EL (cell line): ENCODE measurements around the gene DGUOK.
"Not testable (repeated sequence)": the region's sequence is repeated elsewhere in the genome, so short reads cannot be mapped to it uniquely, and the experiment has no call there.

Experiments used
- DNase-seq: peaks from one replicate; pipeline ENCODE4 v3.0.0-alpha.2; 2016

DGUOK gene

DNA sequence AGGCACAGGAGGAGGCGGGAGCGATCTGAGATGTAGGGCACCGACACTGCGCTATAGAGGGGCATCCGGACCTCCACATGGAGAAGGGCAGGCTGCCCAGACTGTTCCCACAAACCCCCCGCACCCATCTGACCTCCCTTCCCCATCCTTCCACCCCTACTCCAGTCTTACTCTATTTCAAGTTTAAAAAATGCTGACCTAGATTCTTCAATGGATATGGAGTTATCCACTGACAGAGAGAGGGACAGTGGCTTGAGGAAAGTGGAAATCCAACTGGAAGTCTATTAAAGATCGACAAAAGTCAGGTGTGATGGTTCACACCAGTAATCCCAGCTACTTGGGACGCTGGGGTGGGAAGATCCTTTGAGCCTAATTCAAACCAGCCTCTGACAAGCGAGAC lies 5.1 kb upstream of the DGUOK start:
- no peak for DNase-seq

DNA sequence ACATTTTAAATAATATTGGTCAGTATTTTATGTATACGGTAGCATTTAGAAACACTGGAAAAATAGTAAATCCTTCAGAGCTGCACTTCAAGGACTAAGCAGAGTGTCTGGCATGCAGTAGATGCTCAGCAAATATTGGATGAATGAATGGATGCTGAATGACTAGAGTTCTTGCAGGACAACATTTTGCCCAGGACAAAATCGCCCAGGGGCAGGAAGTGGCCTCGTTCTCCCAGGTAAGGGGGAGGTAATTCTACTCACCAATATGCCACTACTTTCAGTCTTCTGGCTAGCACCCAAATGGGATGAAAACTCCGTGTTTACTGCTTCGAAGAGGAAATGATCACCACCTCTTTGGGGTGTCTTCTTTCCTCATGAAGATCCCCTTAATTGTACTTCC lies 4.0 kb upstream of the DGUOK start:
- DNase-seq, result no peak

DNA sequence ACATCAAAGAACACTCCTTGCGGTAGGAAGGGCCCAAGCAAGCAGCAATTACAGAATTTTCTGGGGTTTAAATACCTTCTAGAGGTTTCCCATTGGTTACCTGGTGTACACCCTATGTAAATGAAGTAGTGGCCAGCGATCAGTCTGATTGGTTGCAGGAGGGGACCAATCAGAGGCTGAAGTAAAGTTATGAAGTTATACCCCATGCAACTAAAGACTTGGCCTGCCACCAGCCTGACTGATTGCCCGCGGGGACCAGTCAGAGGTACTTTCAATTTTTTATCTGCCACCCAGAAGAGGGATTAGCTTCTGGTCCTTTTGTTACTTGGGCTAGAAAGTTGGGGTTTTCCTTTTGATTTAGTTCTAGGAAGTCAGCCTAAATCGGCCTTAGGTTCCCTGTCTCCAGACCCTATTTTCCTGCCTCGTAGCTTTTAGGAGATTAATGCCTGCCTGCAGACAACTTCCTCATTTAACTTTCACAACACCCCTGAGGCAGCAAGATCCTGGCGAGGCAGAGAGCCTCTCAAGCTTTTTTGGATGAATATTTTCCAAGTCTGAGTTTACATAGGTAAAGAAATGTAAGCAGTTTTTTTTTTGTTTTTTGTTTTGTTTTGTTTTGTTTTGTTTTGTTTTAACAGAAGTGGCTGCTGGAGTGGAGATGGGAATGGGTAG lies 1.5 kb upstream of the DGUOK start:
- DNase-seq, result no peak

DNA sequence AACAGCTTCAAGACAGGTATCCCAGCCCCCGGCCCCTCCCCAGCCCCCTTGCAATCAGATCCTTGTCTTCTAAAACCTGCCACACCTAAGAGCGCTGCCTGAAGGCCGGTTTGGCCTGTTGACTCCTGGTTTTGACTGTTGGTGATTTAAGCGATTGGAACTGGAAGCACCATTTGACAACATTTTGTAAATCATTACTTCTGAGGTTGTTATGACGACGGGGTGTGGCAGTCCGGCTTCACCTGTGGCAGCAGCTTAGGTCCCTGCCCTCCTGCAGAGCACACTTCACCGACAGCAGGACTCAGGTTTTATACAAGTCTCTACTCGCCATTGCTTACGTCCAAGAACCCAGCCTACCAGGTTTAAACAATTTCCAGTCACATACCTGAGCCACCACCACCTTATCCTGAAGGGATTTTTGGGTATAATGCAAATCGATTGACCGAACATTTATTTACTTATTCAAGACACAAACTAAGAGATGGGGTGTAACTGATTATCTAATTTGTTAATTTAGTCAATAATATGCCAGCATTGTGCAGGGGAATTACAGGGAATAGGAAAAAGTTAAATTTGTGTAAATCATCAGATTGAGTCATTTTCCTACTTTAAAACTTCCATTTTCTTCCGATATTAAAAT lies 707 bp upstream of the DGUOK start:
- no peak for DNase-seq

DNA sequence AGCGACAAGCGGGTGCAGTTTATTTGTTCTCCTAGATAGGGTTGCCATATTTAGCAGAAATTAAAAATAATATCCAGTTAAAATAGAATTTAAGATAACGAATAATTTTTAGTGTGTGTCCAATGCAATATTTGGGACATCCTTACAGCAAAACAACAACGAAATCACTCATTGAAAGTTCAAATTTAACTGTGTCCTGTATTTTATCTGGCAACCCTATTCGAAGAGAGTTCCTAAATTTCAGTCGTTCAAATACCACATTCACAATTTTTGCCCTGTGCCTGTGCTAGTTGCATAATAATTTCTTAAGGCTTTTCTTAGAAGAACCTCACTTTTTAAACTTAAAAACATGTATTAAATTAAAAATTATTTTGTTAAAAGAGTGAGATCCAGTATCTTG lies 664 bp downstream of the DGUOK start:
- no peak for DNase-seq

DNA sequence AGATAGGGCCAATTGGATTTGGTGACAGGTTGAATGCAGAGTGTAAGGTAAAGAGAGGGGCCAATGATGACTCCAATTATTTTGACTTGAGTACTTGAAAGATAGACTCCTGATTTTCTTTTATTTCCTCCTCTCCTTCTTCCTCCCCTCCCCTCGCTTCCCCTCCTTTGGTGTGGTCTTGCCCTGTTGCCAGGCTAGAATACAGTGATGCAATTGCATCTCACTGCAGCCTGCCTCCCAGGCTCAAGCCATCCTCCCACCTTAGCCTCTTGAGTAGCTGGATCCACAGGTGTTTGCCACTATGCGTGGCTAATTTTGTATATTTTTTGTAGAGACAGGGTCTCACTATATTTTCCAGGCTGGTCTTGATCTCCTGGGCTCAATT lies 2.3 kb downstream of the DGUOK start:
- DNase-seq, result no peak

DNA sequence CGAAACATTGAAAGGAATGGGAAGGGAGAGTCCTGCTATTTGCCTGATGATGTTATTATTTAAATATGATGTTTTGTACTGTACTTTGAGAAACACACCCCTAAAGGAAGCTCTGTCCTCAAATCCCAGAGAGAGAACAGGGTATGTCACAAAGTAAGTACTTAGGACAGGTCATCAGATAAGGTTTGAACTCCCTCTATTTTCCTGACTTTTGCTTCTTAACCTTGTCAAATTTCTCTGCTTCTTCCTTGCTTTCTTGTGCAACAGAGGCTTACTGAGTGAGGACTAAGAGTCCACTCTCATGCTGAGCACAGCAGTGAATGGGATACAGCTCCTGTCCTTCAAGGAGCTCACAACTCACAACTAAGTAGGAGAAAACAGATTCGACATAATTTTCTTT lies 3.7 kb downstream of the DGUOK start:
- DNase-seq, result no peak

DNA sequence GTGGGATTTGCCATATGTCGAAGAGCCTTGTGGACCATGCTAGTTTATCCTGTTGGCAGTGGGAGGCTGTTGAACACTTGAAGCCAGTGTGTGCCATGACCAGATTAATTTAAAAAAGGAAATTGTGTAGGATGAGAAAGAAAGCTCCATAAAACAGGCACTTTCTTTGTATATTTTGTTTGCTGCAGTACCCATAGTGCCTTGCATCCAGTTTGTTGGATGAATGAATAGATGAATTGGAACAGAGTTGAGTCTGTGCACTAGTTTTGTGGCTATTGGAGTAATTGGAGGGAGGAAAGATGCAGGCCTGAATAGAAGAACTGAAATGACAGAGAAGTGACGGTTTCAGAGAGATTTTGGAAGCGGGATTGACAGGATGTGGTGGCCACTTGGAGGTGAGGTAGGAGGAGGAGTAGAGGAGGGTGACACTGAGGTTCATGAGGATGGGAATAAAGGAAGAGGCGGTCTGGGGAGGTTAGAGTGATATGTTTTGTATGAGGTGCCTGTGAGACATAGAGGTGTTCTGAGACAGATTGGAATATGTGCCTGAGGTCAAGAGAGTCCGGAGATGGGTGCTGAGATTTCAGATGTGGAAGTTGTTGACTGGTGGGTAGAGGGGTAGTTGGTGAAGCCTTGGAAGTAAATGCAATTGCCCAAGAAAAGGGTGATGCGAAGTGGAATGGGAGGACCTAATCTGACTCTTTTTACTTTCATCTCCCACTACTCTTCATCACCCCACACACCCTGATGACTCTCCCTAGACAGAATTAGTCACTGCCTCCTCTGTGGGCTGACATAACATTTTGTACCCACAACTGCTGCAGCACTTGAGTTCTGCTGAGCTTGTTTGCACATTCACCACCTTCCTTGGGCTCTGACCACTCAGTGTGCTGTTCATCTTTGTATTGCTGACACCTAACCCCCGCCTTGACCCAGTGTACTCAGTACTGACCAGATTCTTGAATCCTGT lies 5.1 kb downstream of the DGUOK start:
- peak; percentile 52 for DNase-seq

DNA sequence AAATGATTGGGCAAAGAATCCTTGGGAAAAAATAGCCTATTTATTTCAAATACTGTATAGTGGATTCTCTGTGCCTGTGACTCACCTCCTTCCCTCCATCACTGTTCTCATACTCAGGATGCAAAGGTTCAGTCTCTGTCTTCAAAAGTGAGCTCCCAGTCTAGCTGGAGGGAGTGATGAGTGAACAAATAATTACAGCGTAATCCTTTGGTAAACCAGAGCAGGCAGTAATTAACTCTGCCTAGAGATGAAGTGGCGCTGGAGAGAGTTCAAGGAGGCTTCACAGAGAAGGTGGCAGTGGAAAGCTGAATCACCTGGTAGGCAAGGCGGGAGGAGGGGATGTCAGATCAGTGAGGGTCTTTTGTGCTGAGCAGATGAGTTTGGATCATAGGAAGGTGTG lies 6.5 kb downstream of the DGUOK start:
- no peak for DNase-seq

DNA sequence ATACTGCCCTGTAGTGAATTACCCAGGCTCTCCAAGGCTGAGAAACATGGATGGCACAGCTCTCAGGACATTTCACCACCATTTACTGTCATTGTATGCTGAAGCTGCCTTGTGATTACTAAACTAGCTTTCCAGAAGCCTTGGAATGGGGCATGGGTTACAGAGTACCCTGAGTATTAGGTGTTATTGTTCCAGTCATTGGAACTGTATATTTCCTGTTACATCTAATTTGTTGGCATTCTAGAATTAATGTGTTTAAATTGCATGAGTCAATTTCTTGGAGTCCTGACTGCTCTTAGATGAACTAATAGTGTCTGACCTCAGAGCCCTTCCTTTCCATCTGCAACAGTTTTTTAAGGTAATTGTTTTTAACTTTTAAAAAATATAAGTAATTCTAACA lies 9.0 kb downstream of the DGUOK start:
- no peak for DNase-seq

DNA sequence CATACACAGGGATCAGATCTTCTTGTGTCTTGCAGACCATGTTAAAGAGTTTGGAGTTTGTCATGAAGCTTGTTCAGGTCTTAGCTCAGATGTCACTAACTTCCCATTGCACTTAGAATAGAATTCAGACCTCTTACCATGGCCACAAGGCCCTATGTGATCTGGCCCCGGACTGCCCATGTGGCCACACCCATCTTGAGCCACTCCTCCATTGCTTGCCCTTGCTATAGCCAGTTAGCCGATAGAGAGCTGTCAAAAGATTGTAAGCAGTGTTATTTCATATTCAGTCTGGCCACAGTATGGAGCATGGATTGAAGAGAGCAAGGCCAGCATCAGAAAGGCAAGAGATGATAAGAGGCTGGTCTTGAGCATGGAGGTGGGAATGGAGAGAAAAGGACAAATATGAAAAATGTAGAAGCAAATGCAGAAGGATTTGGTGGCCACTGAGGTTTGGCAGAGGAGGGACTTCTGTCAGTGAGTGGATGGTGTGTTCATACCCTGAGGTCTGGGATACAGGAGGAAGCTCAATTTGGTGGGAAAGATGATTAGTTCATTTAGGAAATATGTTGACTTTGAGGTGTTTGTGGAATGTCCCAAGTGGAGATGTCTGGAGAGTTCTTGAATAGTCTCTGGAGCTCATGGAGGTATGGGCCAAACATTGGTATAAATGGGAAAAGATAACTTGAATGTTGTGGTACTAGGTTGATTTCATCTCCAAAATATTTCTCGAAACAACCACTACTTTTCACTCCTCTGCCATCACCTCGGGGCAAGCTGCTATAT lies 10.6 kb downstream of the DGUOK start:
- DNase-seq, result peak; percentile 53

DNA sequence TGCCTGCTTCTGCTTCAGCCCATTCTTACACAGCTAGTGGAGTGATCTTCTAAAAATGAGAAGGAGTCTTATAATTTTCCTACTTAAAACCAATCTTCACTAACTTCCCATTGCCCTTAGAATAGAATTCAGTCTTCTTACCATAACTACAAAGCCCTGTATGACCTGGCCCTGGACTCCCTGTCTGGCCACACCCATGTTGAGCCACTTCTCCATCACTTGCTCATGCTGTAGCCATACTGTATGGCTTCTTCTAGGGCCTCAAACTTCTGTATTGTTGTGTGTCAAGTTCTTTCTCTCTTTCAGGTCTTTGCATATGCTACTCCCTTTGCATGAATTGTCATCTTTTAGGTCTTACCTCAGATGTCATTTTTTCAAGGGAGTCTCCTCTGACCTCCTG lies 11.2 kb downstream of the DGUOK start:
- no peak for DNase-seq

DNA sequence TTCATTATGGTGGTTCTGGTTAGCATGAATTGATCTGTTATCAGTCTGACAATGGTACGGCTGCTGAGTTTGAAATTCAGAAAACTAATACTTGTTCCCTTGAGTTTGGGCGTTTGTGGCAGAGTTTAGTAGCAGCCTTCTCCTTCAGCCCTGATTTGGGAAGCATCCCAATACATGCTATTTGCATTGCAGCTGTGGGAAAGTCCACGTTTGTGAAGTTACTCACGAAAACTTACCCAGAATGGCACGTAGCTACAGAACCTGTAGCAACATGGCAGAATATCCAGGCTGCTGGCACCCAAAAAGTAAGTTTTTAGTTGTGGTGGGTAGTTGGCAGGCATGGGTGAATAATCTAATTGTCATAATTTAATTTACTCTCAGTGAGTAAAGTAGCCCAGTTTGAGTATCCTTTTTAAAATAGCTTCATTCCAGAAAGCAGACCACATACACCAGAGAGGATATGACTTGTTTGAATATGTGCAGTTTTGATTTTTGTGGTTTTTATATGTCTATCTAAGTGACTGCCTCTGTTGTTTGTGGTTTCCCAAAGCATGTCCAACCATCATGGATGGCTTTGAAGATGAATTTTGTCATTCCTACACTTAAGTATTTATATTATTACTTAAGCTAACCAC lies 12.2 kb downstream of the DGUOK start:
- DNase-seq, result peak; percentile 71

DNA sequence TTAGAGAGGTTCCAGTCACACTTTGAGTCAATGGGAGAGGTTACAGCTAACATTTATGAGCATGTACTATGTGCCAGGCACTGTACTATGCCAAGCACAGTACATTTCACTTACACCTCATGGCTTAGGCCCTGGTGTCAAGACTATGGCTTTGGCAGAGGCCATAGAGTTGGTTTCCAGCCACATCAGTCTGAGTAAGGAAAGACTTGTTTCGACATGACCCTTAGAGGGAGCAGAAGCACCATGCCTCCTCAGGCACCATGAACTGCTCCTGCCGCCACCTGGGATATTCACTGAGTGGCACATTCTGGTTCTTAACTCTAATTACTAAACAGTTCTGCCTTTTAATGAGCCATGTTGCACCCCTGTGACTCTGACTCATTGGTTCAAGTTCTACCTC lies 12.7 kb downstream of the DGUOK start:
- DNase-seq, result peak; percentile 38

DNA sequence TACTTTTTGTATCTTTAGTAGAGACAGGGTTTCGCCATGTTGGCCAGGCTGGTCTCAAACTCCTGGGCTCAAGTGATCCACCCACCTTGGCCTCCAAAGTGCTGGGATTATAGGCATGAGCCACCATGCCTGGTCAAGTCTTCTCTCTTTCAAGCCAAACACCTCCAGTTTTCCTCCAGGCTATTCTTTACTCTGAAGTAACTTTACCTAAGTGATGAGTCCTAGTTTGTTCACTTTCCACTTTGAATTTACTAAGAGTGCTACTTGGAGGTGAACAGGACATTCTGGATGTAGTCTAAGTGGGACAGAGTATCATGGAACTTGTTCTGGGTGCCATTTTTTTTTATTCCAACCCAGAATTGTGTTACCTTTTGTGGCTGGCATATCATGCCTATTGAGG lies 13.4 kb downstream of the DGUOK start:
- not testable (repeated sequence) for DNase-seq

DNA sequence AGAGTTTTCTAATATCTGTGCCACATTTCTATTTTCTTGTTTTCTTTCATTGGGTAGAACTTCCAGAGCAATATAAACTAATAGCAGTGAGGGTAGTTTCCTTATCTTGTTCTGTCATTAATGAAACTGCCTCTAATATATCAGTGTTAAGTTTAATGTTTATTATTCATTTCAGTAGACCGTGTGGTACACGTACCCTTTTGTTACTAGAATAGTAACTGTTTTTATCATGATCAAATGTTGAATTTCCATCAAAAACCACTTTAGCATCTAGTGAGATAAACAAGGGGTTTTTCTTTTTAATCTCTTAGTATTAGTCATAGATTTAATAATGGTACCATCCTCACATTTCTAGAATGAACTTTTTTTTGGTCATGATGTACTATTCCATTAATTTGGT lies 16.0 kb downstream of the DGUOK start:
- no peak for DNase-seq

DNA sequence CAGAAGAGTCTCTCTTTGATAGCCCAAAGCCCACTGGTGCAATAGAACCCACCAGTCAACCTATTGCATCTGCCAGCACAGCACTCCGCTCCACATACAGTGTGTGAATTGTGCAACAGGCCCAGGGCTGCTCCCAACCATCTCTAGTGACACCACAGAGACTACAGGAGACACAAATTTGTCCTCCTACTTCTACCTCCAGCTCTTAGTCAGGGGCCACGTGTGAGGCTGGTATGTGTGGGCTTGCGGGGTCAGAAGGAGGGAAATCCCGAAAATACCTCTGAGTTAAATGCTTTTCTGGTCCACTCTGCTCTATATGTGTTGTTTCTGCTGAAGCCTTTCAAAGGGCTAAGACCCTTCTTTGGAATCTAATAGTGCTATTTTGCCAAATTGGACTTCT lies 18.0 kb downstream of the DGUOK start:
- DNase-seq, result no peak

DNA sequence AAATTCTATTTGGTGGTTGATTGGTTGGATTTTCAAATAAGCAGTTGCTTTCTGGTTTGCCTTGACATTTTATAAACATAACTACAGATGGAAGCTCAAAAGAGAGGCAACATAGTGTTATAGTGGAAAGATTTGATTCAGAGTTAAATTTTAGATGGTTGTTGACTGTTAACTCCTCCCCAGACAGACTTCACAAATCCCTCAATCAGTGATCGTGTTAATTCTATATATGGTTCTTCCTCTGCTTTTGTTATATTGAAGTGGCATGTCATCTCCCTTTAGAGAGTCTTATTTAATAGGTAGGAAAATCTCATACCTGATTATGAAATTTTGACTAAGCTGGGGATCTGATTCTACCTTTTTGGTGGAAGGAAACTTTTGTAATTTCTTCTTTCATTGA lies 19.5 kb downstream of the DGUOK start:
- DNase-seq, result no peak

DNA sequence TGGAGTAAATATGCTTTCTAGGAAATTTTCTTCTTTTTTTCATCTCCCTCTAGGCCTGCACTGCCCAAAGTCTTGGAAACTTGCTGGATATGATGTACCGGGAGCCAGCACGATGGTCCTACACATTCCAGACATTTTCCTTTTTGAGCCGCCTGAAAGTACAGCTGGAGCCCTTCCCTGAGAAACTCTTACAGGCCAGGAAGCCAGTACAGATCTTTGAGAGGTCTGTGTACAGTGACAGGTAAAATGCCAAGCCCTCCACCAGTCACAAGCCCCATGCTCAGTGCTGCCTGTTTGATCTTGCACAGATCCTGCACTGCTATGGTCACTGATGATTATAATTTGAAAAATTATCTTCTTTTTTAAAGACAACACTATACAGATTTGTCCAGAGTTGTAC lies 20.0 kb downstream of the DGUOK start:
- DNase-seq, result no peak

DNA sequence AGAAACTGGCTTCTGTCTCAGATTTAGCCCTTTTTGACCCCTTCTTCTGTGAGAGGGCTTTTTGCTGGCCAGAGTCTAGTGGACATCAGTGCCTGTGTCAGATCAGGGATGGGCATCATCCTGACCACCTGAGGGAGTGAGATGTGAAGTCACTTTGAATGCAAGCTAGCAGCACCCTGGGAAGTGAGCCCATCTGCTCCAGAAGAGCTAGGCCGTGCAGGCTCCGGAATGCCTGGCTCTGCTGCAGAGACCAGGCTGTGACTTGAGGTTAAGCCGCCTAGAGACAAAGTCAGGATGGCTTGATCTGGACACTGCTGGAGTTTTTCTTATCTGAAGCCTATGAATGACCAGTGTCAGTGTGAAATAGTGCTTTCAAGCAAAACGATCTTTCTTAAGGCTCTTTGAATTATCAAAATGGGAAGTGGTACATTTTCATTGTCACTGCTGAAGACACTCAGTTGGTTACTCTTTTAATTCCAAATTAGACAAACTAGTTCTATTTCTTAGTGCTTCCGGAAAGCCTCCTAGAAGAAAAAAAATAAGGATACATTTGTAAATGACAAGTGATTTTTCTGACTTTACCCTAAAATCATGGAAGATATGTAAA lies 20.8 kb downstream of the DGUOK start:
- no peak for DNase-seq

DNA sequence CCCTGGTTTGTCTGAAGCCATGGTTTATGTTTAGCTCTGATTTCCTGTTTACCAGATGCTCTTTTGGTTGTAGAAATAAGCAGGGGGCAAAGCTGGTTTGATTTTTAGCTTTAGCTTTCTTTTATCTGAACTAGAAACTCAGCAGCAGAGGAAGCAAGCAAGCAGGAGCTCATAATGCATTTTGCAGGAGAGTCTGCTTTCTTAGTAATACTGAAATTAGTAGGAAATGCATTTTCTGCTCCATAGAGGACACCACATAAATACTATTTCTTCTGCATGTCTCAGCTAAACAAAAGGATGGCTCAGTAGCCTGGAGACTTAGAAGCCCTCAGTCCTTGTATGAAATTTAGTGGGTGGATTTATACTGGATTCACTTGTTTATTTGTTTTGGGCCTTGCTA lies 23.1 kb downstream of the DGUOK start:
- no peak for DNase-seq
